ENCODE data around the gene ADGRG3.

The ADGRG3 gene

GRCh38 chr16:57639172-57639887 is 28.8 kb upstream of the ADGRG3 start:
- Mint-ChIP-seq H3K9me3 (no peaks in the 10 kb centered on the region), H3K27ac (no peak overlapping the region), H3K36me3 (no peaks in the 10 kb centered on the region), H3K27me3 (peaks cover 66% of the 10 kb centered on the region), H3K4me1 (no peaks in the 10 kb centered on the region), H3K4me3 (no peak overlapping the region)
- ATAC-seq: no peak

GRCh38 chr16:57640185-57640584 is 27.9 kb upstream of the ADGRG3 start:
- H3K9me3 Mint-ChIP-seq: no peaks in the 10 kb centered on the region
- no peak overlapping the region for H3K4me3 Mint-ChIP-seq
- no peaks in the 10 kb centered on the region for H3K4me1 Mint-ChIP-seq
- no peak for ATAC-seq
- H3K36me3 Mint-ChIP-seq: no peaks in the 10 kb centered on the region
- peaks cover 57% of the 10 kb centered on the region for H3K27me3 Mint-ChIP-seq
- H3K27ac Mint-ChIP-seq: no peak overlapping the region

- no peak overlapping the region for H3K4me3 Mint-ChIP-seq
- H3K36me3 Mint-ChIP-seq: no peaks in the 10 kb centered on the region
- H3K27me3 Mint-ChIP-seq: peaks cover 53% of the 10 kb centered on the region
Measured at GRCh38 chr16:57640612-57641011, 27.5 kb upstream of the ADGRG3 start.

GRCh38 chr16:57642160-57643135 is 25.7 kb upstream of the ADGRG3 start:
- no peaks in the 10 kb centered on the region for H3K36me3 Mint-ChIP-seq
- no peak overlapping the region for H3K27ac Mint-ChIP-seq
- no peak overlapping the region for H3K4me3 Mint-ChIP-seq
- H3K27me3 Mint-ChIP-seq: peaks cover 34% of the 10 kb centered on the region
- H3K9me3 Mint-ChIP-seq: no peaks in the 10 kb centered on the region
- H3K4me1 Mint-ChIP-seq: peaks cover 10% of the 10 kb centered on the region
- no peak for ATAC-seq

More at GRCh38 chr16:57640612-57641011, 27.5 kb upstream of the ADGRG3 start:
- H3K27ac Mint-ChIP-seq: no peak overlapping the region
- H3K4me1 Mint-ChIP-seq: no peaks in the 10 kb centered on the region
- no peaks in the 10 kb centered on the region for H3K9me3 Mint-ChIP-seq
- no peak for ATAC-seq

- Mint-ChIP-seq H3K4me3 (no peak overlapping the region), H3K27me3 (peaks cover 26% of the 10 kb centered on the region), H3K4me1 (peaks cover 19% of the 10 kb centered on the region), H3K36me3 (no peaks in the 10 kb centered on the region), H3K27ac (no peak overlapping the region), H3K9me3 (no peaks in the 10 kb centered on the region)
- ATAC-seq: no peak
Measured at GRCh38 chr16:57643147-57643874, 24.8 kb upstream of the ADGRG3 start.

GRCh38 chr16:57643910-57644309 is 24.2 kb upstream of the ADGRG3 start:
- H3K27me3 Mint-ChIP-seq: peaks cover 21% of the 10 kb centered on the region
- no peak overlapping the region for H3K4me3 Mint-ChIP-seq
- H3K27ac Mint-ChIP-seq: no peak overlapping the region
- peaks cover 25% of the 10 kb centered on the region for H3K4me1 Mint-ChIP-seq
- no peaks in the 10 kb centered on the region for H3K9me3 Mint-ChIP-seq
- ATAC-seq: no peak
- H3K36me3 Mint-ChIP-seq: no peaks in the 10 kb centered on the region

- Mint-ChIP-seq H3K36me3 (no peaks in the 10 kb centered on the region), H3K4me3 (no peak overlapping the region), H3K9me3 (no peaks in the 10 kb centered on the region), H3K27ac (no peak overlapping the region), H3K4me1 (peaks cover 28% of the 10 kb centered on the region), H3K27me3 (peaks cover 15% of the 10 kb centered on the region)
- no peak for ATAC-seq
Measured at GRCh38 chr16:57644383-57645014, 23.6 kb upstream of the ADGRG3 start.

- H3K27me3 Mint-ChIP-seq: peaks cover 12% of the 10 kb centered on the region
- H3K4me3 Mint-ChIP-seq: no peak overlapping the region
- no peaks in the 10 kb centered on the region for H3K9me3 Mint-ChIP-seq
- H3K4me1 Mint-ChIP-seq: peaks cover 28% of the 10 kb centered on the region
- H3K36me3 Mint-ChIP-seq: no peaks in the 10 kb centered on the region
- ATAC-seq: no peak
- H3K27ac Mint-ChIP-seq: no peak overlapping the region
Measured at GRCh38 chr16:57645169-57645568, 22.9 kb upstream of the ADGRG3 start.

- Mint-ChIP-seq H3K27ac (no peak overlapping the region), H3K36me3 (no peaks in the 10 kb centered on the region), H3K27me3 (peaks cover 8% of the 10 kb centered on the region), H3K4me1 (peaks cover 28% of the 10 kb centered on the region), H3K4me3 (no peak overlapping the region), H3K9me3 (no peaks in the 10 kb centered on the region)
- ATAC-seq: no peak
Measured at GRCh38 chr16:57645691-57646387, 22.3 kb upstream of the ADGRG3 start.

GRCh38 chr16:57646388-57647039 is 21.6 kb upstream of the ADGRG3 start:
- peak; percentile 40 for ATAC-seq
- Mint-ChIP-seq H3K27ac (no peak overlapping the region), H3K36me3 (no peaks in the 10 kb centered on the region), H3K9me3 (no peaks in the 10 kb centered on the region), H3K4me1 (peaks cover 28% of the 10 kb centered on the region), H3K4me3 (no peak overlapping the region), H3K27me3 (peaks cover 7% of the 10 kb centered on the region)

GRCh38 chr16:57647136-57647875 is 20.8 kb upstream of the ADGRG3 start:
- Mint-ChIP-seq H3K27me3 (peaks cover 7% of the 10 kb centered on the region), H3K4me1 (peaks cover 28% of the 10 kb centered on the region), H3K9me3 (no peaks in the 10 kb centered on the region), H3K27ac (peak overlapping the region; percentile 58), H3K36me3 (no peaks in the 10 kb centered on the region), H3K4me3 (no peak overlapping the region)
- no peak for ATAC-seq

- ATAC-seq: peak; percentile 69
- Mint-ChIP-seq H3K4me3 (no peak overlapping the region), H3K4me1 (peaks cover 28% of the 10 kb centered on the region), H3K27me3 (peaks cover 7% of the 10 kb centered on the region), H3K27ac (peak overlapping the region; percentile 58), H3K36me3 (no peaks in the 10 kb centered on the region), H3K9me3 (no peaks in the 10 kb centered on the region)
Measured at GRCh38 chr16:57648125-57648524, 20.0 kb upstream of the ADGRG3 start.

- no peak overlapping the region for H3K4me3 Mint-ChIP-seq
- no peaks in the 10 kb centered on the region for H3K36me3 Mint-ChIP-seq
- H3K27me3 Mint-ChIP-seq: peaks cover 13% of the 10 kb centered on the region
- ATAC-seq: peak; percentile 68
- peaks cover 28% of the 10 kb centered on the region for H3K4me1 Mint-ChIP-seq
- H3K9me3 Mint-ChIP-seq: no peaks in the 10 kb centered on the region
- H3K27ac Mint-ChIP-seq: peak overlapping the region; percentile 58
Measured at GRCh38 chr16:57648581-57649442, 19.3 kb upstream of the ADGRG3 start.
